Bronchial epithelial cell (primary cell): ENCODE results near the gene PNCK. TPM values are rescaled to one million over a fixed set of nuclear protein-coding genes. Genes with fewer than 3 reads are reported as not detected.

Experiments used
- DNase-seq: peaks from one replicate; pipeline ENCODE4 v3.0.0-alpha.2; 2010; ENCODE audit warnings: low read depth
- FAIRE-seq: peaks from 2 replicates; lab custom pipeline; 2011; peaks lifted over from hg19 to GRCh38; lab: Jason Lieb, UNC
- H3K27me3 ChIP-seq: 2 replicates; pipeline ENCODE4 v1.5.1; 2011; ENCODE audit warnings: low read length; ENCODE audit not compliant: control insufficient read depth, insufficient read depth
- H3K36me3 ChIP-seq: 2 replicates; pipeline ENCODE4 v1.5.1; 2011; ENCODE audit warnings: low read length; ENCODE audit not compliant: control insufficient read depth, insufficient read depth
- H3K4me3 ChIP-seq: 2 replicates; pipeline ENCODE4 v1.5.1; 2011; ENCODE audit warnings: mild to moderate bottlenecking, low read depth, low read length, control low read depth
- total RNA-seq: library from RNA; depleted of rRNA; stranded (reverse); fragments of >200 nt; gene quantifications from 2 replicates; pipeline ENCODE4 v1.2.1, GENCODE V29; 2014
- TF ChIP-seq, protein P1 (sequence below): IDR thresholded peaks from 2 replicates; pipeline ENCODE4 v1.5.1; 2011; ENCODE audit warnings: mild to moderate bottlenecking, moderate library complexity, low read length, control low read depth, inconsistent platforms; ENCODE audit not compliant: insufficient read depth, severe bottlenecking

PNCK gene
- total RNA-seq, 1 donor from 2014 or later, result 2.1 TPM

GRCh38 chrX:153642655-153643430, 30.8 kb downstream of the PNCK start:
- no peak for FAIRE-seq

DNA sequence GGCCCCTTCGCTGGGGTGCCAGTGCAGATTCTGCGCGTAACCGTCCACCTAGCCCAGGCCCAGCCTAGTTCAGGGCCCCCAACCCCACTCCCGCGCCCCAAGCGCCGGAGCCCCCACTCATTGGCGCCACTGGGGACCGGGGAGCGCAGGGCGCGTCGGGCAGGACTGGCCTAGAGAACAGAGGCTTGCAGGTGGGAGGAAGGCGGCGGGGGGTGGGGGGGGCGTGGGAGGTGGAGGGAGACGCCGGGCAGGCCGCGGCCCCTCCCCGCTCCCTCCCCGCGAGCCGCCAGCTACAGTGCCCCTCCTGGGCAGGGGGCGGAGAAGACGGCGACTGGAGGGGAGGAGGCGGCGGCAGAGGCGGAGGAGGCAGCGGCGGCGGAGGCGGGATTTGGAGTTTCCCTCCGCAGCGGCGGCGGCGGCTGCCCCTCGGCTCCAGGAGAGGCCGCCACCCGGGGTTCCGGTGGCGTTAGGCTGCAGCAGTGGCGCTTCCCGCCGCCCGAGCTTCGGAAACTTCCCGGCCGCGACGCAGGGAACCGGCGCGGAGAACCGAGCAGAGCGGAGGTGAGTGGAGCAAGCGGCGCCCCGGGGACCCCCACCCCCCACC, 31.5 kb downstream of the PNCK start:
- Histone ChIP-seq H3K36me3 (no peaks in the 10 kb centered on the region), H3K27me3 (peaks cover 3% of the 10 kb centered on the region)
- DNase-seq, result no peak

More at GRCh38 chrX:153642655-153643430, 30.8 kb downstream of the PNCK start:
- no peak for DNase-seq
- TF ChIP-seq, protein P1, sequence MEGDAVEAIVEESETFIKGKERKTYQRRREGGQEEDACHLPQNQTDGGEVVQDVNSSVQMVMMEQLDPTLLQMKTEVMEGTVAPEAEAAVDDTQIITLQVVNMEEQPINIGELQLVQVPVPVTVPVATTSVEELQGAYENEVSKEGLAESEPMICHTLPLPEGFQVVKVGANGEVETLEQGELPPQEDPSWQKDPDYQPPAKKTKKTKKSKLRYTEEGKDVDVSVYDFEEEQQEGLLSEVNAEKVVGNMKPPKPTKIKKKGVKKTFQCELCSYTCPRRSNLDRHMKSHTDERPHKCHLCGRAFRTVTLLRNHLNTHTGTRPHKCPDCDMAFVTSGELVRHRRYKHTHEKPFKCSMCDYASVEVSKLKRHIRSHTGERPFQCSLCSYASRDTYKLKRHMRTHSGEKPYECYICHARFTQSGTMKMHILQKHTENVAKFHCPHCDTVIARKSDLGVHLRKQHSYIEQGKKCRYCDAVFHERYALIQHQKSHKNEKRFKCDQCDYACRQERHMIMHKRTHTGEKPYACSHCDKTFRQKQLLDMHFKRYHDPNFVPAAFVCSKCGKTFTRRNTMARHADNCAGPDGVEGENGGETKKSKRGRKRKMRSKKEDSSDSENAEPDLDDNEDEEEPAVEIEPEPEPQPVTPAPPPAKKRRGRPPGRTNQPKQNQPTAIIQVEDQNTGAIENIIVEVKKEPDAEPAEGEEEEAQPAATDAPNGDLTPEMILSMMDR, result no peak
- no peak overlapping the region for H3K4me3 ChIP-seq
- peaks cover 3% of the 10 kb centered on the region for H3K27me3 ChIP-seq
- H3K36me3 ChIP-seq, result no peaks in the 10 kb centered on the region

GRCh38 chrX:153641627-153642026, 32.0 kb downstream of the PNCK start:
- Histone ChIP-seq H3K36me3 (no peaks in the 10 kb centered on the region), H3K27me3 (peaks cover 3% of the 10 kb centered on the region), H3K4me3 (no peak overlapping the region)
- TF ChIP-seq, protein P1, result no peak
- FAIRE-seq (no peak), DNase-seq (no peak)

More for the DNA sequence above, 31.5 kb downstream of the PNCK start:
- TF ChIP-seq, protein P1, result no peak
- no peak overlapping the region for H3K4me3 ChIP-seq
- no peak for FAIRE-seq

- Histone ChIP-seq H3K36me3 (no peaks in the 10 kb centered on the region), H3K4me3 (no peak overlapping the region), H3K27me3 (peaks cover 3% of the 10 kb centered on the region)
- TF ChIP-seq, protein P1, result no peak
- FAIRE-seq, result no peak
- DNase-seq, result no peak
These were observed 32.7 kb downstream of the PNCK start for GRCh38 chrX:153640736-153641575.

DNA sequence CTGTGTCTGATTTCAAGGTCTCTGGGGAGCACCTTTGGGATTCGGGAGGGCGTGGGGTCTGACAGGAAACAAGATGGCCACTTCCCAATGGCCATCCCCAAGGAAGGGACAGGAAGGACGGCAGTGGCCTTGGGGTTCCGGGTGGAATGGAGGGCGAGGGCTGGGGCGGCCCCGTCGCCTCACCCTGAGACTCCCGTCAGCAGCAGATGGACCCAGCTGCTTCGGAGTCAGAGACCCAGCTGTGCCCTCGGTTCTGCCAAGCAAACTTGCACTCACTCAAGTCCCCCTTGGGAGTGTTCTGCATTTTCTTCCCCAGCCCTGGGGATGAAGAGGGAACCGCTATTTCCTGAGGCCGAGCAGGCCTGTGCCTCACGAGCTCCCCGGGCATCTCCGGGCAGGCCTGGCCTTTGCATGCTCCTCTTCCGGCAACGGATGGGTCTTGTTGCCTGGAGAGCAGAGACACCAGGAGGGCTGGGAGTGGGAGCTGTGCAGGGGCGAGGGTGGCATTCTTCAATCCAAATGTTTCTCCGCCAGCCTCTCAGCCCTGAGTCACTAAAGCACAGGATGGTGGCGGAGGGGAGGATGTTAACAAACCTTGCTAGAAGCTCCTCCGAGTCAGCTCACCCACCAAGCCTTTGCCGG, 33.4 kb downstream of the PNCK start:
- H3K4me3 ChIP-seq, result no peak overlapping the region
- DNase-seq (no peak), FAIRE-seq (no peak)
- H3K36me3 ChIP-seq, result no peaks in the 10 kb centered on the region
- H3K27me3 ChIP-seq, result peaks cover 3% of the 10 kb centered on the region
- TF ChIP-seq, protein P1, result no peak
